GM19023 (cell line): ENCODE results near the gene HSF2BP.
"Not testable (repeated sequence)": the region's sequence is repeated elsewhere in the genome, so short reads cannot be mapped to it uniquely, and the experiment has no call there.

Experiments
- ATAC-seq: cut with Tn5 transposase; IDR thresholded peaks from one replicate; pipeline ENCODE4 v1.9.1; 2021; ENCODE audit warnings: mild to moderate bottlenecking, moderate library complexity; ENCODE audit not compliant: unreplicated experiment

HSF2BP gene

DNA sequence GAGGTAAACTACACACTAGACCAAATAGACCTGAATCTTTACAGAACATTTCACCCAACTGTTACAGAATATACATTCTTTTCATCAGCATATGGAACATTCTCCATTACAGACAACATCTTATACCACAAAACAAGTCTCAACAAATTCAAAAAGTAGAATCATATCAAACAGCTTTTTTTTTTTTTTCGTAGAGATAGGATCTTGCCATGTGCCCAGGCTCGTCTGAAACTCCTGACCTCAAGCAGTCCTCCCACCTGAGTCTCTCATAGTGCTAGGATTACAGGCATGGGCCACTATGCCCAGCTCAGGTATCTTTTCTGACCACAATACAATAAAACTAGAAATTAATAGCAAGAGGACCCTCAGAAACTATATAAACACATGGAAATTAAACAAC, 36.5 kb downstream of the HSF2BP start:
- ATAC-seq = no peak

DNA sequence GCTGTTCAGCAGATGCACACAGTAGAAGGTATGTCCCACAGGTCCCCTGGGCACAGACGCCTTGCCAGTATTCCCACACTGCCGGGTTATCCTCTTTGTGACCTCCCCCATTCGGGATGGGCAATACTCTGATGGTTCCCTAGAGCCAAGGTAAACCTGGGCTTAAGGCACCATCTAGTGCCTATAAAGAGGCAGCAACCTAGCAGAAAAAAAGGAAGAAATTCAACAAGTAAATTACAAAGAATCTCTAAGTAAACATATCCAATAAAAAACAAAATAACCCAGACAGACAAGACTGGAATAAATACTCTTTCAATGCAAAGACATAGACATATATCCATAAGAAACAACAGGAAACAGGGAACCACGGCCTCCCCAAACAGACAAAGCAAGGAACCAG, 39.4 kb downstream of the HSF2BP start:
- no peak for ATAC-seq

DNA sequence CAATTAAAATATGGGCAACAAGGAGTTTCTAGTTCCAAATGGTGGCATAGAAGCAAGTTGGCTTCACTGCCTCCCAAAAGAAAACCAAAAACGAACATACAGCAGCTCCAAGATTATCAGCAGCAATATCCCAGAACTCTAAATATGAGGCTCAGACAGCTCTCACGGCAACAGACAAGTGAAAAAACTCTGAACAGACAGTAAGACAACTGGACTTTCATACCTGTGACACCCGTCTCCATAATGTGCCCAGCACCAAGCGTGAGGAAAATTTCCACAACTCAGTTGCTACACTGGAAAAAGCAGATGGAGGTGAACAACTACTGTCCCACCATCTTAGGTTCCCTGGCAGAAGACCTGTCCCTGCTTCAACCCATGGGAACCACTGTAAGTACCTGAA, 39.9 kb downstream of the HSF2BP start:
- ATAC-seq = no peak

DNA sequence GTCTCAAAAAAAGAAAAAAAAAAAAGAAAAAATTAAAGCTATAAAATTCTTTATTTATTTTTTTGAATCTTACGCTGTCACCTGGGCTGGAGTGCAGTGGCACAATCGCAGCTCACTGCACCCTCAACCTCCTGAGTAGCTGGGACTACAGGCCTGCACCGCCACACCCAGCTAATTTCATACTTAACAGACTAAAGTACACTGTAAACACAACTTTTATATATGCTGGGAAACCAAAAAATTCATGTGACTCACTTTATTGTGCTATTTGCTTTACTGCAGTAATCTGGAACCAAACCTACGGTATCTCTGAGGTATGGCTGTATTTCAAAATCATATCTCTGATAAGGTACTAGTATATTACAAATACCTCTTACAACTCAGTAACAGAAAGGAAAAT, 40.3 kb downstream of the HSF2BP start:
- no peak for ATAC-seq

DNA sequence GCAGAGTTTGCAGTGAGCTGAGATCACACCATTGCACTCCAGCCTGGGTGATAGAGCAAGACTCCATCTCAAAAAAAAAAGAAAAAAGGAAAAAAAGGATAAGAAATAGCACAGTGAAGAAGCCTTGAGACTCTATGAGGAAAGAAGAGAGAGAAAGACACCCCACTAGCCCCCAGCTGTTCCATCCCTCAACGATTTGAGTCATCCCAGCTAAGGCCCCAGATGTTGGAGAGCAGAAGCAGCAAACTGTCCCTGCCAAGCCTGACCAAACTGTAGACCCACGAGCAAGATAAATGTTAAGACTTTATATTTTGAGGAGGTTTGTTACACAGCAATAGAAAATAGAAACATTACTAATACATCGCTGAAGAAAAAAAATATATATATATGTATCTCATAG, 42.4 kb downstream of the HSF2BP start:
- not testable (repeated sequence) for ATAC-seq

DNA sequence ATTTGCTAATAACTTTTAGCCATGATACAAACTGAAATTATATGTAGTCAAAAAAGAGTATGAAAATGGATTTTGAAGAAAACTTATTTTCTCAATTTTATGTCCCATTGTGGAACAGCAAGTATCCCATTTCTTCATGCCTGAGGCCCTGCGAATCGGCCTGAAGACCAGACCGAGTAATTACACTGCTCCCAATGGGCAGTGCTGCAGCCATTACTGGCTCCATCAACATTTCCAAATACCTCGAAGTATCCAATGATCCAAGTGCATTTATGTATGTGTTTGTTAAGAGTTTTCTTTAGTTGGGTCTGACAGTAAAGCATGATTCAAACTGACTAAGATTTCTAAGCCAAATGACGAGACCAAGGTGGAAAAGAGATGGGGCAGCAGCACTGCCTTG, 44.4 kb downstream of the HSF2BP start:
- ATAC-seq = no peak

DNA sequence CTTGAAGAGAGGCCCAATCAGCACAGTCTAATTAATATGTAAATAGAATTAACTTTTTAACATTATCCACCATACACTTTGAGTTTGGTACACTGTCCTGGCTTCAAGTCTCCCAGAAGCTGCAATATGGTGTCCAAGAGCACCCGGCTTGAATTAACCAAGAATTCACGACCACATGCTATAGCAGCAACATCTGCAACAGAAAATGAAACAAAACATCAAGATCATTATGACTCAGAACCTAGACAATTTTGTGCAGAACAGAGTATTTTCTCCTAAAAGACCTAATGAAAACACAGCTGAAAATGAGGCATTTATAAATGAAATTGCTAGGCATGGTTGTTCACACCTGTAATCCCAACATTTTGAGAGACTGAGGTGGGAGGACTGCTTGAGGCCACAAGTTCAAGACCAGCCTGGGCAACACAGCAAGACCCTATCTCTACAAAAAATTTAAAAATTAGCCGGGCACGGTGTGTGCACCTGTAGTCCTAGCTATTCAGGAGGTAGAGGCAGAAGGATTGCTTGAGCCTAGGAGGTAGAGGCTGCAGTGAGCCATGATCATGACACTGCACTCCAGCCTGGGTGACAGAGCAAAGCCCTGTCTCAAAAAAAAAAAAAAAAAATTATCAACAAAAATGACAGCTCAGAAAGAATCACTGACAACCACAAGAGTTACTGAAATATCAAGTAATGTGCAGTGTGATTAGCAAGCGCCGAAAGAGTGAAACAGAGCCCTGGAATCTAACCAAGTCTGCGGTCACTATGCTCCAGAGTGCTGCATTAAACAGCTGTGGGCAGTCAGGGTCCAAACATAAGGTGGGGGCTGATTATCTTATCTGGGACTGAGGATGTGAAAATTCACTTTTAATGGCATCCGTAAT, 45.3 kb downstream of the HSF2BP start:
- no peak for ATAC-seq

DNA sequence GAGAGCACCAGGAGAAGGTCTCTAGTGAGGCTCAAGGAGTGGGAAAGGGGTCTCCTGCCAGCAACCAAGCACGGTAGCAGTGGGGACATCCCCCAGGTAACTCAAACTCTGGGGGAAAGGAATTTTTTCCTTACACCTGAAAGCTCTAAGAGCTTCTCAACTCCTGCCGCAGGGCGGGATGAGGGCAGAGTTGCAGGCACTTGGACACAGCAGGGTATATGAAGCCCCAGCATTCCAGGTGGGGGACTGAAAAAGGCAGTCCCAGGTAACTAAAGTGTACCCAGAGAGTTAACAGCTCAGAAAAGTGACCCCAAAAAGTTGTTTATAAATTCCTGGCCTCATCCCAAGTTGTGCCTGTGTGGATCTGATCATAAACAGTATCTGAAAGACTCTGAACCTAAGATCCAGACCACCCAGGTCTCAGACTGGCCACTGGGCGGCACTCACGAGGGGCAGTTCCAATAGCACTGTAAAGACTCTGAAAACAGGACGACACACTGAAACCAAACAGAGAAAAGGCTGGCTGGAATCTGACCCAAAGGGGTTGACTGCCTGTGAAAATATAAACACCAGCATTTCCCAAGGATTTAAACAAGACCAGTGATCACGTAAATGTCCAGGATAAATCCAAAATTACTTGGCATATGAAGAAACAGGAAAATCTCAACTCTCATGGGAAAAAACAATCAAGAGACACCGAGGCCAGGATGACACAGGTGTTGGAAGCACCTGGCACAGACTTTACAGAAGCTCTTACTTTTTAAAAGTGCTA, 47.5 kb downstream of the HSF2BP start:
- no peak for ATAC-seq

DNA sequence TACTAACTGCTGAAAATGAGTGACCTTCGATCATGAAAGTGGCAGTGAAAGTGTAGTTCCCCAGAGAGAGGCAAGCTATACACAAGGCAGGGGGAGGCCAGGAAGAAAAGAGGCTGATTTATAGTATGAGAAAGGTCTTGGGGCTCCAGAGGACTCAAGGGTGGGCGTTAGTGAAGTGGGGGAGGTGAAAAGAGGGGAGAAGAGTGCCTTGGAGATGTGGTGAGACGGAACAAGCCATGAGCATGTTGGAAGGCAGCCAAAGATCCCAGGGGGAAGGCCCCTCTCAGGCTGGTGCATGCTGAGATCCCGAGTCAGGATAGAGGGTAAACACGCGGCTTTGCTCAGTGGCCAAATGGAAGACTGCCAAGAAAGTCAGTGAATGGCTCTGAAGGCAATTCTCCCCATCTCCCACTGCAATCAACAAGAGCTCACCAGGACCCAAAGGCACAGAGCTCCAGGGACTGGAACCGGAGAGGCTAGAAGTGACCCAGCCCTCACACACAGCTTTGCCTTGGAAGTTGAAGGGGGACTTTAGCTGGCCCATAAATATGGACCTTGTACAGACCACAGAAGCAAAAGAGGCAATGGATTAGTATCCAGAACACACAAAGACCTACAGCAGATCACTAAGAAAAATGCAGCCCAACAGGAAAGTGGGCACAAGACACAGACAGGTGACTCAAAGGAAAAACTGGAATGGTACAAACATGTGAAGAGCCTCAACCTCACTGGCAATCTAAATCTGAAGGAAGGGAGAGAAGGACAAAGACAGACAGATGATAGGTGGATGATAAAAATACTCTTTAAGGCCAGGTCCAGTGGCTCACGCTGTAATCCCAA, 49.6 kb downstream of the HSF2BP start:
- no peak for ATAC-seq

DNA sequence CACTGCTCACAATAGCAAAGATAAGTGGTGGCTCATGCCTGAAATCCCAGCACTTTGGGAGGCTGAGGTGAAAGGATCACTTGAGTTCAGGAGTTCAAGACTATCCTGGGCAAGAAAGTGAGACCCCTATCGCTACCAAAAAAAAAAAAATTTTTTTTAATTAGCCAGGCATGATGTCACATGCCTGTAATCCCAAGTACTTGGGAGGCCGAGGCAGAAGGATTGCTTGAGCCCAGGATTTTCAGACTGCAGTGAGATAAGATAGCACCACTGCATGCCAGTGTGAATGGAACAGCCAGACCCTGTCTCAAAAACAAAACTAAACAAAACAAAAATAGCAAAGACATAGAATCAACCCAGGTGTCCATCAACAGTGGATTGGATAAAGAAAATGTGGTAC, 50.6 kb downstream of the HSF2BP start:
- no peak for ATAC-seq

DNA sequence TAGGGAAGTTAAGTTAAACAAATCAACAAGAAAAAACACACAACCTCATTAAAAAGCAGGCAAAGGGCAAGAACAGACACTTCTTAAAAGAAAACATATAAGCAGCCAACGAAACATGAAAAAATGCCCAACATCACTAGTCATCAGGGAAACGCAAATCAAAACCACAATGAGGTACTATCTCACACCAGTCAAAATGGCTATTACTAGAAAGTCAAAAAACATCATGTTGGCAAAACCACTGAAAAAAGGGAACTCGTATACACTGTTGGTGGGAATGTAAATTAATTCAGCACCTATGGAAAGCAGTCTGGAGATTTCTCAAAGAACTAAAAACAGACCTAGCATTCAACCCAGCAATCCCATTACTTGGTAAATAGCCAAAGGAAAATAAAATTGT, 51.1 kb downstream of the HSF2BP start:
- ATAC-seq = no peak

DNA sequence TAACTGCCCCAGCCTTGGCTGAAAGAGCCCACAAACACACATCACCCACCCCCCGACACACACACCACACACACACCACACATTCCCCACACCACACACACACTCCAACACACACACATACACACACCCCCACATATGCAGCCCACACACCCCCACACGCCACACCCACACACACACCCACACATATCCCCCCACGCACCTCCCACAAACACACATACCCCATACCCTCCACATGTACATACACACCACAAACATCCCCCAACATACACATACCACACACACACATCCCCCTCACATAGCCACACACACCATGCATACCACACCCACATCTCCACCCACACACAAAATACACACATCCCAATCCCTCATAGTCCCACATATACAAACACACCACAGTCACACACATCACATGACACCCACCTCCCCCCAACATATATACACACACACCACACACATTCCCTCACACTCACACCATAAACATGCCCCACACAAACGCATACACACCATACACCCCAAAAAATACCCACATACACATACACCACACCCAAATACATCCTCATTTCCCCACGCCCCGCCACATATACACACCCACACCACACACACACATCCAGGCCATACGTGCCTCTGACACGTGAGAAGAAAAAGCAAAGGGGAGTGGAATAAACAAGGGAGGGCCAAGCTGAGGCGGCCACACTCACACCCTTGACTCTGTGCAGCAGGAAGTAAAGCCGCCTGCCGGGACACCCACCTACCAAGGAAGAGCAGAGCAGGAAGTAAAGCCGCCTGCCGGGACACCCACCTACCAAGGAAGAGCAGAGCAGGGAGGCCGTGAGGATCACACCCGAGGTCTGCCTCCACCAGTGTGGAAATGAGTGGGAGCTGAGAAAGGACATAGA, 53.7 kb downstream of the HSF2BP start:
- ATAC-seq = no peak

DNA sequence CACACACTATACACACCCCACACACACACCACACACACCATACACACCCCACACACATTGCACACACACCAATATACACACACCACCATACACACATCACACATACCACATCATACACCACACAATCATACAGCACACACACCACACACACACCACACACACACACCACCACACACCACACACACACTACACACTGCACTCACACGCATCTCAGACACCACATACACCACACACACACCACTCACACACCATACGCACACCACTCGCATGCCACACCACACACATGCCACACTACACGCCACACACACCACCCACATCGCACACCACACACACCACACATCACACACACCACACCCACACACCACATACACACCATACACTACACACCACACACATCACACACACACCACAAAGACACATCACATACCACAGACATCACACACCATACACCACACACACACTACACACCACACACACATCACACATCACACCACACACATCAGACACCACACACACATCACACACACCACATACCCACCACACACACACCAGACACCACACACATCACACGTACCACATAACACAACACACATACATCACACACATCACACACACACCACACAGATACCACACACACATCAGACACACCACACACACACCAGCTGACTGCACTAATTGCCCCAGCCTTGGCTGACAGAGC, 54.6 kb downstream of the HSF2BP start:
- no peak for ATAC-seq

DNA sequence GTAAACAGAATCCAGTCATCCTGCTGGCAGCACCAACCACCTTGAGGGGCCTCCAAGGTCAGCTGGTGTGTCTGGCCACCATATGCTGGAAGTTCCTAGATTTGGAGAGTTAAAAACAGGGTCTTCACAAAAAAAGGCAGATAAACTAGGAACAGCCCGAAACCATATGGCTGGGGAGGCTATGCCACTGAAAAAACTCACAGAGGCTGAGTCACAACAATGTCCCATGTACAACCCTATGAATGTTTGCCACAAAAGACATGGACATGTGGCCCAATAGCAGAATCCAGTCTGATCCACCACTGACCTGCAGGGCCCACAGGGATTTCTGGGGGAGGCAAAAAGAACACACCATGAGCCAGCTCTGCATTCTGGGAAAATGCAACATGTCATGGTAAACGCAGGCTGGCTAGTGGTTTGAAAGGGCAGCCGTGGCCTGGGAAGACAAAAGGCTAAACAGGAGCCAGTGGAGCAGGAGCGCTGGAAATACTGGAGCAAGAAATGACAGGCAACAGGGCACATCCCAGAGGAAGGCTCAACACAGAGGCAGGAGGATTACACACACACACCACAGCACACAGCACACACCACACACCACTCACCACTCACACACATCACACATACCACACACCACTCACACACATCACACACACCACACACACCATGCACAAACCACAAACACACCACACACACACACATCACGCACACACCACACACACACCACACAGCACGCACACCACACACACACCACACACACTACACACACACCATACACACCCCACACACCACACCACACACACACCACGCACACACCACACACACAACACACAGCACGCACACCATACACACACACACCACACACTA, 55.4 kb downstream of the HSF2BP start:
- no peak for ATAC-seq

DNA sequence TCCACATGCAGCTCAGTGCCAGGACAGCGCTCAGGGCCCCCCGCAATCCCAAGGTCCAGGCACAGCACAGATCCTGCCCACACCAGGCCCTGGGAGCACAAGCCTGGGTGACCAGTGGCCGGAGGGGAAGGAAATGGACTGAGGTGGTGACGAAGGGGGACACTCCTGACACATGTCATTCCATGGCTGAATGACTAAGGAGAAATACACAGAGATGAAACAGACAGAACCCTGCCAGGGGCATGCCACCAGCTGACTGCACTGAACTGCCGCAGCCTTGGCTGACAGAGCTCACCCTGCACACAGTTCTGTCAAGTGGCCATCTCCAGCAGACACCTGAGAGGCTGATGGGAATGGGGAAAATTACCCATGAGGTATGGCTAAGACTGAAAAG, 56.1 kb downstream of the HSF2BP start:
- ATAC-seq = no peak

DNA sequence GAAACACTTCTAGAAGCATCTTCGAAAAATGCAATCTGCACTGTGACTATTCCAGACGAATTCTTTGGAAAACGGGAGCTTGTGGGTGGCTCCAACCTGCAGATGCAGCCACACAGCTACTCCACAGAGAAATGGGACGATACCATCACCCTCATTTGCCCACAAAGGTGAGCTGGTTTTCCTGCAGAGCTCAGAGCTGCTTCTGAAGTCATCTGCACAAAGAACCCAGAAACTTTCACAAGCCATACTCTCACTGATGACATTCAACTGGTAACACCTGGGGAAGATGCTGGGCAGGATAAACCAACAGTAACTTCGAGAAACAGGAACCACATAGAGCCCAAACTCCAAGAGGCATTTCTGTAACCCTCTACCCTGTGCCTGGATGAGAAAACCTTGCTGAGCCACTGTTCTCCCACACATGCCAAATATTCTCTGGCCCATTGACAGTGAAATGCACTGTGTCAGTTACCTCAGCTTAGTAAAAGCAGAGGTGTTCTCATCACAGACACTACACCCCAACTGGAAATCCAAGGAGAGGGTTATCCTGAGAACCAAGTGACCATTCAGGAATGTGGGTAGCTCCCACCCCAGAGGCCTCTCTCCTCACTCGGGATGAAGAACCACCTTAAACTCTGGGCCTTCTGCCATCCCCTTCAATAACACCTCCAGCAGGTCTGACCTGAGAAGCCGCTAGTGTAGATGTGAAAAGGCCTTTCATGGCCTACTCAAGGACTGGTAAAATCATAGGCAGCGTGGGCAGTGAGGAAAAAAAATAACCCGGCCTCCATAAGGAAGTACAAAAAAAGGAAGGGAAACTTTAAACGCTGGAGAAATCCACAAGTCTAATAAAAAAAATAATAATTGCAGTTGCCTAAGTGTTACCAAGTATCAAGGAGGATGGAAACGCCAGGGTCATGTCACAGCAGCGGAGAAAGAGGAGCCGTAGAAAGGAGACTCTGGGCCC, 56.7 kb downstream of the HSF2BP start:
- no peak for ATAC-seq

DNA sequence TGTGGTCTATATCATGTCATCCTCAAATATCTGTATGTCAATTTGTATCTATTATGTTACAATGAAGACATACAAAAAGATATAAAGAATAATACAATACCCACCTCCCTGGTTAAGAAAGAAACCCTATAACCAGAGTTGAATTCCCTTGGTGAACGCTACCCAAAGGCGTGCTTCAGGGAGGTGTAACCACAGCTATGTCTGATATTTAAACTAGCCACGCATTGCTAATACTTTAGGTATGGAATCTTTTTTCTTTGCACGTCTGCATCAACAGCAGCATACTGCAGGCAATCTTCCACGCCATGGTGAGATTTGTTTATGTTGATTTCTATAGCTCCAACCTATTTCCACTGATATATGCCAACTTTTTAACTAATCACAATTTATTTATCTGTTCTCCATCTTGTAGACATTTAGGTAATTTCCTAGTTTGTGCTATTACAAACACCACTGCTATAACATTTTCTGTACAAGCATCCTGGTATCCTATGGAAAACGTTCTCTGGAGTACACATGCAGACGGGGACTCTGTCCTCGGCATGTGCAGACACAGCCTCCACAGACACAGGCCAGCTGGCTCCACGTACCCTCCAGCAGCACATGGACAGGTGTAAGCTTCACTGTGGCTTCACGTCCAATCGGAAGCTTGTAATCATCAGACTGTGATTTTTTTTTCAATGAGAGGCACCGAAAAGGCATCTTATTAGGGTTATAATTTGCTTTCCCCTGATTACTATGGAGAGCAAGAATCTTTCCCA, 58.5 kb downstream of the HSF2BP start:
- no peak for ATAC-seq
